Measurements from ENCODE around the gene GLIS2. TPM values are rescaled to one million over a fixed set of nuclear protein-coding genes. Genes with fewer than 3 reads are reported as not detected.

The GLIS2 gene
- total RNA-seq, 1 donor from 2014 or later: 3.3 TPM

- DNase-seq (ENCODE audit: low read depth): peak; percentile 34
Observed at GRCh38 chr16:4295581-4295980, 20.3 kb upstream of the GLIS2 start.

GRCh38 chr16:4297480-4297879 is 18.4 kb upstream of the GLIS2 start:
- no peak for DNase-seq (ENCODE audit: low read depth)

- peak; percentile 95 for DNase-seq (ENCODE audit: low read depth)
Observed at GRCh38 chr16:4298761-4299522, 16.9 kb upstream of the GLIS2 start.

- no peak for DNase-seq (ENCODE audit: low read depth)
Observed at GRCh38 chr16:4301177-4301576, 14.7 kb upstream of the GLIS2 start.

- DNase-seq (ENCODE audit: low read depth): no peak
Observed at GRCh38 chr16:4301968-4302367, 13.9 kb upstream of the GLIS2 start.

GRCh38 chr16:4303973-4304372 is 11.9 kb upstream of the GLIS2 start:
- DNase-seq (ENCODE audit: low read depth): peak; percentile 85

GRCh38 chr16:4306470-4307214 is 9.2 kb upstream of the GLIS2 start:
- no peak for DNase-seq (ENCODE audit: low read depth)

GRCh38 chr16:4307215-4308037 is 8.4 kb upstream of the GLIS2 start:
- DNase-seq (ENCODE audit: low read depth): peak; percentile 91

- DNase-seq (ENCODE audit: low read depth): no peak
Observed at GRCh38 chr16:4309102-4309832, 6.6 kb upstream of the GLIS2 start.

GRCh38 chr16:4309833-4310266 is 6.0 kb upstream of the GLIS2 start:
- peak; percentile 45 for DNase-seq (ENCODE audit: low read depth)

- DNase-seq (ENCODE audit: low read depth): peak; percentile 35
Observed at GRCh38 chr16:4313563-4314531, 2.0 kb upstream of the GLIS2 start.

- peak; percentile 68 for DNase-seq (ENCODE audit: low read depth)
Observed at GRCh38 chr16:4314532-4315185, 1.2 kb upstream of the GLIS2 start.

GRCh38 chr16:4316108-4316863 is 419 bp downstream of the GLIS2 start:
- DNase-seq (ENCODE audit: low read depth): peak; percentile 47

- peak; percentile 80 for DNase-seq (ENCODE audit: low read depth)
Observed at GRCh38 chr16:4316864-4317531, 1.1 kb downstream of the GLIS2 start.

- peak; percentile 68 for DNase-seq (ENCODE audit: low read depth)
Observed at GRCh38 chr16:4317532-4318450, 1.9 kb downstream of the GLIS2 start.

GRCh38 chr16:4318451-4318910 is 2.6 kb downstream of the GLIS2 start:
- DNase-seq (ENCODE audit: low read depth): peak; percentile 69

GRCh38 chr16:4318967-4319366 is 3.1 kb downstream of the GLIS2 start:
- no peak for DNase-seq (ENCODE audit: low read depth)

Data from myocyte (in vitro differentiated cells).